H9 (cell line): ENCODE measurements around the gene HS6ST2. TPM values are rescaled to one million over a fixed set of nuclear protein-coding genes. Genes with fewer than 3 reads are reported as not detected.

Experiments
- DNase-seq: peaks from one replicate; pipeline ENCODE4 v3.0.0-alpha.2; 2017
- H2AFZ ChIP-seq: one replicate; pipeline ENCODE4 v1.6.1; 2013; ENCODE audit warnings: mild to moderate bottlenecking, low read length, control low read depth, moderate library complexity
- H2AK5ac ChIP-seq: 2 replicates; pipeline ENCODE4 v1.6.1; 2013; ENCODE audit warnings: low read length, control low read depth, mixed read lengths; ENCODE audit not compliant: insufficient read length
- H2BK120ac ChIP-seq: one replicate; pipeline ENCODE4 v1.6.1; 2013; ENCODE audit warnings: low read depth, mild to moderate bottlenecking, low read length, control low read depth, inconsistent platforms; ENCODE audit not compliant: poor library complexity, severe bottlenecking
- H2BK12ac ChIP-seq: 2 replicates; pipeline ENCODE4 v1.6.1; 2013; ENCODE audit warnings: low read length, control low read depth, mixed read lengths, low read depth; ENCODE audit not compliant: insufficient read length
- H2BK15ac ChIP-seq: 2 replicates; pipeline ENCODE4 v1.6.1; 2013; ENCODE audit warnings: low read depth, low read length, control low read depth
- H2BK20ac ChIP-seq: one replicate; pipeline ENCODE4 v1.6.1; 2013; ENCODE audit warnings: low read depth, mild to moderate bottlenecking, low read length, control low read depth, inconsistent platforms; ENCODE audit not compliant: poor library complexity, severe bottlenecking
- H2BK5ac ChIP-seq: 2 replicates; pipeline ENCODE4 v1.6.1; 2013; ENCODE audit warnings: low read length, control low read depth, mixed read lengths; ENCODE audit not compliant: insufficient read length
- H3K14ac ChIP-seq: 2 replicates; pipeline ENCODE4 v1.6.1; 2013; ENCODE audit warnings: low read length, control low read depth; ENCODE audit not compliant: insufficient read depth
- H3K18ac ChIP-seq: 2 replicates; pipeline ENCODE4 v1.6.1; 2013; ENCODE audit warnings: low read depth, mild to moderate bottlenecking, mixed read lengths, low read length, control low read depth; ENCODE audit not compliant: insufficient read length
- H3K23ac ChIP-seq: 2 replicates; pipeline ENCODE4 v1.6.1; 2013; ENCODE audit warnings: low read length, control low read depth, mixed read lengths, low read depth; ENCODE audit not compliant: insufficient read length
- H3K23me2 ChIP-seq: 2 replicates; pipeline ENCODE4 v1.6.1; 2013; ENCODE audit warnings: low read depth, mild to moderate bottlenecking, mixed read lengths, low read length, control low read depth; ENCODE audit not compliant: insufficient read length, poor library complexity, severe bottlenecking
- H3K27ac ChIP-seq: 2 replicates; pipeline ENCODE4 v1.5.1; 2013; ENCODE audit warnings: low read length, control low read depth, mixed read lengths, low read depth; ENCODE audit not compliant: insufficient read length
- H3K27me3 ChIP-seq: 2 replicates; pipeline ENCODE4 v1.6.1; 2013; ENCODE audit warnings: low read length, control low read depth, inconsistent platforms; ENCODE audit not compliant: insufficient read depth
- H3K4ac ChIP-seq: 2 replicates; pipeline ENCODE4 v1.6.1; 2013; ENCODE audit warnings: low read depth, mild to moderate bottlenecking, control low read depth, inconsistent platforms, low read length, moderate library complexity
- H3K4me1 ChIP-seq: 2 replicates; pipeline ENCODE4 v1.6.1; 2013; ENCODE audit warnings: low read length, control low read depth, inconsistent platforms; ENCODE audit not compliant: insufficient read depth
- H3K4me2 ChIP-seq: 2 replicates; pipeline ENCODE4 v1.6.1; 2013; ENCODE audit warnings: low read length, control low read depth, mixed read lengths; ENCODE audit not compliant: insufficient read length, insufficient read depth
- H3K56ac ChIP-seq: 2 replicates; pipeline ENCODE4 v1.6.1; 2013; ENCODE audit warnings: low read depth, mild to moderate bottlenecking, mixed read lengths, low read length, control low read depth; ENCODE audit not compliant: insufficient read length
- H3K79me1 ChIP-seq: 2 replicates; pipeline ENCODE4 v1.6.1; 2013; ENCODE audit warnings: low read depth, mild to moderate bottlenecking, moderate library complexity, low read length, control low read depth, inconsistent platforms; ENCODE audit not compliant: insufficient read depth, poor library complexity, severe bottlenecking
- H3K79me2 ChIP-seq: 2 replicates; pipeline ENCODE4 v1.6.1; 2013; ENCODE audit warnings: low read length, control low read depth, inconsistent platforms; ENCODE audit not compliant: insufficient read depth
- H3K9ac ChIP-seq: 2 replicates; pipeline ENCODE4 v1.6.1; 2013; ENCODE audit warnings: low read length, control low read depth, mixed read lengths; ENCODE audit not compliant: insufficient read length; ENCODE audit errors: extremely low read depth
- H3K9me3 ChIP-seq: one replicate; pipeline ENCODE4 v1.6.1; 2013; ENCODE audit warnings: low read depth, low read length, inconsistent platforms; ENCODE audit not compliant: control insufficient read depth
- H3T11ph ChIP-seq: one replicate; pipeline ENCODE4 v1.6.1; 2013; ENCODE audit warnings: mild to moderate bottlenecking, low read length, control low read depth, inconsistent platforms
- H4K20me1 ChIP-seq: one replicate; pipeline ENCODE4 v1.6.1; 2013; ENCODE audit not compliant: control insufficient read depth, insufficient read length, insufficient read depth
- H4K5ac ChIP-seq: 2 replicates; pipeline ENCODE4 v1.6.1; 2013; ENCODE audit warnings: low read depth, mild to moderate bottlenecking, mixed read lengths, low read length, control low read depth; ENCODE audit not compliant: insufficient read length
- H4K8ac ChIP-seq: replicated peaks from 2 replicates; pipeline ENCODE4 v1.6.1; 2013; ENCODE audit warnings: low read length, control low read depth, mixed read lengths, low read depth; ENCODE audit not compliant: insufficient read length
- H4K91ac ChIP-seq: 2 replicates; pipeline ENCODE4 v1.6.1; 2013; ENCODE audit warnings: low read depth, mild to moderate bottlenecking, moderate library complexity, mixed read lengths, low read length, control low read depth; ENCODE audit not compliant: insufficient read length
- H3K27ac Mint-ChIP-seq, 3 experiments: 2 replicates in 2 of 3; 3 replicates in 1 of 3; pipeline ENCODE4 v1.8.0; 2020 to 2021; ENCODE audit warnings: mixed read lengths in 3 of 3, mild to moderate bottlenecking in 1 of 3, moderate library complexity in 1 of 3
- H3K27me3 Mint-ChIP-seq: 2 replicates; pipeline ENCODE4 v1.8.0; 2021; ENCODE audit warnings: low read depth, mild to moderate bottlenecking, moderate library complexity, mixed read lengths
- H3K36me3 Mint-ChIP-seq, 3 experiments: 2 replicates in 2 of 3; 3 replicates in 1 of 3; pipeline ENCODE4 v1.8.0; 2020 to 2021; ENCODE audit warnings: low read depth in 3 of 3, mixed read lengths in 3 of 3; ENCODE audit not compliant: insufficient read depth in 1 of 3
- H3K4me1 Mint-ChIP-seq, 2 experiments: 2 replicates each; pipeline ENCODE4 v1.8.0; 2020; ENCODE audit warnings: mixed read lengths in 2 of 2
- H3K4me3 Mint-ChIP-seq, 2 experiments: 2 replicates in 1 of 2; 3 replicates in 1 of 2; pipeline ENCODE4 v1.8.0; 2020 to 2021; ENCODE audit warnings: mild to moderate bottlenecking in 2 of 2, mixed read lengths in 2 of 2, moderate library complexity in 1 of 2
- H3K9me3 Mint-ChIP-seq, 2 experiments: 2 replicates in 1 of 2; 3 replicates in 1 of 2; pipeline ENCODE4 v1.8.0; 2020; ENCODE audit warnings: mild to moderate bottlenecking in 2 of 2, mixed read lengths in 2 of 2, moderate library complexity in 1 of 2
- WGBS: extraction: QIAGEN DNeasy Blood & Tissue Kit; methylation state at CpG from one replicate; pipeline ENCODE4 v1.1.7; 2013; ENCODE audit warnings: missing lambda C conversion rate, low lambda C conversion rate, mixed read lengths; ENCODE audit not compliant: insufficient read length; ENCODE audit errors: extremely low coverage; 5-methylcytosine and 5-hydroxymethylcytosine counted together
- total RNA-seq: library from RNA; stranded (reverse); gene quantifications from 2 replicates; pipeline ENCODE4 v1.2.1, GENCODE V29; 2021
- TF ChIP-seq, protein P1 (sequence below): fragments of 200-600 bp; sonication (generic); conservative IDR thresholded peaks from 3 replicates; pipeline ENCODE4 v1.8.0; 2021; ENCODE audit warnings: antibody characterized with exemption, mild to moderate bottlenecking

HS6ST2 gene
- total RNA-seq, 1 experiment from 2014 or later = 4.8 TPM

DNA sequence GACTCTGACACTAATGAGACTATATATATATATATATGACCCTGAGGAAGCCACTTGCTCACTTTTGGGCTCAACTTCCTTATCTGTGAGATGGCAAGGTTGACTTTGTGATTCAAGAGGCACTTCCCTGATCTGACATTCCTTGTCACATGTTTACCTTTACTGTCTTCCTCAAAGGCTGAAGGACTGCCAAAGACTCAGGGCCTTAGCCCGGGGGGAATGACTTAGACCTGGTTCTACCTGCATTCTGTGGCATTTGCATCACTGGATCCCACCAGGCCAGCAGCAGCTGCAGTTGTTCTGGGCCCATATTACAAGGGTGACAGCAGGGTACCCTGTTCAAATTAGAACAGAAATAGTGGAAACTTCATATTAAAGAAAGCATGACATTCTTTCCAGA is 3.1 kb upstream of the HS6ST2 start:
- H3K9me3 Mint-ChIP-seq = no peaks in the 10 kb centered on the region; a peak in 1 of 5 replicates
- H3K4me1 Mint-ChIP-seq = peaks cover 28 to 30% of the 10 kb centered on the region in 2 experiments
- no peak overlapping the region for H3K4me2 ChIP-seq
- no peak for DNase-seq
- H3K9ac ChIP-seq = no peak overlapping the region
- H3K56ac ChIP-seq = no peak overlapping the region
- no peaks in the 10 kb centered on the region for H4K20me1 ChIP-seq
- no peak overlapping the region for H2BK120ac ChIP-seq
- H2BK12ac ChIP-seq = no peak overlapping the region
- no peak overlapping the region for H3K27ac Mint-ChIP-seq
- no peak overlapping the region for H4K91ac ChIP-seq
- no peak overlapping the region for H2AK5ac ChIP-seq
- no peaks in the 10 kb centered on the region for H3K9me3 ChIP-seq
- TF ChIP-seq, protein P1, sequence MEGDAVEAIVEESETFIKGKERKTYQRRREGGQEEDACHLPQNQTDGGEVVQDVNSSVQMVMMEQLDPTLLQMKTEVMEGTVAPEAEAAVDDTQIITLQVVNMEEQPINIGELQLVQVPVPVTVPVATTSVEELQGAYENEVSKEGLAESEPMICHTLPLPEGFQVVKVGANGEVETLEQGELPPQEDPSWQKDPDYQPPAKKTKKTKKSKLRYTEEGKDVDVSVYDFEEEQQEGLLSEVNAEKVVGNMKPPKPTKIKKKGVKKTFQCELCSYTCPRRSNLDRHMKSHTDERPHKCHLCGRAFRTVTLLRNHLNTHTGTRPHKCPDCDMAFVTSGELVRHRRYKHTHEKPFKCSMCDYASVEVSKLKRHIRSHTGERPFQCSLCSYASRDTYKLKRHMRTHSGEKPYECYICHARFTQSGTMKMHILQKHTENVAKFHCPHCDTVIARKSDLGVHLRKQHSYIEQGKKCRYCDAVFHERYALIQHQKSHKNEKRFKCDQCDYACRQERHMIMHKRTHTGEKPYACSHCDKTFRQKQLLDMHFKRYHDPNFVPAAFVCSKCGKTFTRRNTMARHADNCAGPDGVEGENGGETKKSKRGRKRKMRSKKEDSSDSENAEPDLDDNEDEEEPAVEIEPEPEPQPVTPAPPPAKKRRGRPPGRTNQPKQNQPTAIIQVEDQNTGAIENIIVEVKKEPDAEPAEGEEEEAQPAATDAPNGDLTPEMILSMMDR = no peak
- H3K27ac ChIP-seq = no peak overlapping the region
- H3K79me2 ChIP-seq = no peaks in the 10 kb centered on the region
- peaks cover 16% of the 10 kb centered on the region; the same call in 1 of the 2 replicates for H3K4me1 ChIP-seq
- no peak overlapping the region for H3K4me3 Mint-ChIP-seq
- H3K18ac ChIP-seq = no peak overlapping the region
- no peaks in the 10 kb centered on the region for H3K36me3 Mint-ChIP-seq
- H3K23me2 ChIP-seq = peaks cover 14% of the 10 kb centered on the region
- H3K4ac ChIP-seq = no peak overlapping the region
- no peak overlapping the region for H2AFZ ChIP-seq
- H3K27me3 Mint-ChIP-seq = peaks cover 64% of the 10 kb centered on the region
- H3T11ph ChIP-seq = no peak overlapping the region
- no peak overlapping the region for H3K14ac ChIP-seq
- no peak overlapping the region for H3K23ac ChIP-seq
- no peak overlapping the region for H2BK15ac ChIP-seq
- WGBS = no CpG with 5 or more reads among the region's 1 CpG
- H2BK5ac ChIP-seq = no peak overlapping the region
- H3K27me3 ChIP-seq = peaks cover 33% of the 10 kb centered on the region
- H3K79me1 ChIP-seq = no peaks in the 10 kb centered on the region
- no peak overlapping the region for H4K5ac ChIP-seq
- no peak overlapping the region for H2BK20ac ChIP-seq
- no peak overlapping the region for H4K8ac ChIP-seq
